Measurements from ENCODE around the gene MN1. TPM values are rescaled to one million over a fixed set of nuclear protein-coding genes. Genes with fewer than 3 reads are reported as not detected.
A peak's percentile ranks its signal among the peaks of the same experiment; 100 is the strongest.

Gene MN1
- total and polyA plus RNA-seq, 7 experiments from 2014 or later = 0.16 to 3.8 (median 0.38) TPM; not detected in 2

GRCh38 chr22:27732391-27732790, 69.2 kb downstream of the MN1 start:
- H3K27me3 Mint-ChIP-seq = peaks cover 0 to 27% (median 3%) of the 10 kb centered on the region in 5 donors
- H3K27ac Mint-ChIP-seq = no peak overlapping the region
- no peak for ATAC-seq
- H3K9me3 Mint-ChIP-seq = peaks cover 0 to 8% (median under 1%) of the 10 kb centered on the region in 11 donors
- H3K9me3 ChIP-seq (ENCODE audit: control insufficient read depth in 2 of 3, low read length in 3 of 3) = no peaks in the 10 kb centered on the region
- no peak overlapping the region for H3K27ac ChIP-seq (ENCODE audit: low read depth, low read length)
- peaks cover 0 to 4% (median 0%) of the 10 kb centered on the region in 7 donors for H3K4me1 Mint-ChIP-seq
- H3K36me3 Mint-ChIP-seq = no peaks in the 10 kb centered on the region
- no peaks in the 10 kb centered on the region for H3K4me1 ChIP-seq (ENCODE audit: control insufficient read depth in 2 of 2, insufficient read depth in 2 of 2, low read length in 2 of 2)
- H3K36me3 ChIP-seq (ENCODE audit: control insufficient read depth in 2 of 3, insufficient read depth in 3 of 3, low read length in 3 of 3) = no peaks in the 10 kb centered on the region
- ChIA-PET CTCF (no interaction called here), POLR2A (no interaction called here)
- intact Hi-C loops (cut with micrococcal nuclease) = no loop called here
- H3K4me3 ChIP-seq (ENCODE audit: low read length) = no peak overlapping the region
- H3K4me3 Mint-ChIP-seq = no peak overlapping the region
- no peak for DNase-seq
- no peaks in the 10 kb centered on the region for H3K27me3 ChIP-seq (ENCODE audit: control insufficient read depth in 2 of 2, insufficient read depth in 2 of 2, low read length in 2 of 2)

GRCh38 chr22:27731621-27732020, 69.9 kb downstream of the MN1 start:
- Histone ChIP-seq H3K4me1 (ENCODE audit: control insufficient read depth in 2 of 2, insufficient read depth in 2 of 2, low read length in 2 of 2) (no peaks in the 10 kb centered on the region), H3K27me3 (ENCODE audit: control insufficient read depth in 2 of 2, insufficient read depth in 2 of 2, low read length in 2 of 2) (no peaks in the 10 kb centered on the region), H3K27ac (ENCODE audit: low read depth, low read length) (no peak overlapping the region), H3K9me3 (ENCODE audit: control insufficient read depth in 2 of 3, low read length in 3 of 3) (no peaks in the 10 kb centered on the region), H3K36me3 (ENCODE audit: control insufficient read depth in 2 of 3, insufficient read depth in 3 of 3, low read length in 3 of 3) (no peaks in the 10 kb centered on the region), H3K4me3 (ENCODE audit: low read length) (no peak overlapping the region)
- Mint-ChIP-seq H3K27me3 (peaks cover 0 to 29% (median 6%) of the 10 kb centered on the region in 5 donors), H3K27ac (no peak overlapping the region), H3K36me3 (no peaks in the 10 kb centered on the region), H3K4me3 (no peak overlapping the region), H3K9me3 (peaks cover 0 to 4% (median 0%) of the 10 kb centered on the region in 11 donors), H3K4me1 (peaks cover 0 to 4% (median 0%) of the 10 kb centered on the region in 7 donors)
- POLR2A ChIA-PET = no interaction called here
- no peak for ATAC-seq
- no peak for DNase-seq
- CTCF ChIA-PET = no interaction called here
- intact Hi-C loops (cut with micrococcal nuclease) = no loop called here

- CTCF ChIA-PET = no interaction called here
- H3K9me3 ChIP-seq (ENCODE audit: control insufficient read depth in 2 of 3, low read length in 3 of 3) = no peaks in the 10 kb centered on the region
- intact Hi-C loops (cut with micrococcal nuclease) = no loop called here
- no peaks in the 10 kb centered on the region for H3K4me1 ChIP-seq (ENCODE audit: control insufficient read depth in 2 of 2, insufficient read depth in 2 of 2, low read length in 2 of 2)
- no peak for ATAC-seq
- peaks cover 0 to 4% (median 0%) of the 10 kb centered on the region in 7 donors for H3K4me1 Mint-ChIP-seq
- H3K27me3 ChIP-seq (ENCODE audit: control insufficient read depth in 2 of 2, insufficient read depth in 2 of 2, low read length in 2 of 2) = no peaks in the 10 kb centered on the region
- H3K27me3 Mint-ChIP-seq = peaks cover 0 to 31% (median 8%) of the 10 kb centered on the region in 5 donors
- no peak overlapping the region for H3K4me3 Mint-ChIP-seq
- no peaks in the 10 kb centered on the region for H3K36me3 ChIP-seq (ENCODE audit: control insufficient read depth in 2 of 3, insufficient read depth in 3 of 3, low read length in 3 of 3)
- DNase-seq = no peak
- POLR2A ChIA-PET = no interaction called here
- H3K4me3 ChIP-seq (ENCODE audit: low read length) = no peak overlapping the region
- H3K36me3 Mint-ChIP-seq = no peaks in the 10 kb centered on the region
- H3K9me3 Mint-ChIP-seq = peaks cover 0 to 1% (median 0%) of the 10 kb centered on the region in 11 donors
- no peak overlapping the region for H3K27ac Mint-ChIP-seq
- no peak overlapping the region for H3K27ac ChIP-seq (ENCODE audit: low read depth, low read length)
Observed at GRCh38 chr22:27730641-27731433, 70.7 kb downstream of the MN1 start.

GRCh38 chr22:27729246-27729645, 72.3 kb downstream of the MN1 start:
- Histone ChIP-seq H3K36me3 (ENCODE audit: control insufficient read depth in 2 of 3, insufficient read depth in 3 of 3, low read length in 3 of 3) (no peaks in the 10 kb centered on the region), H3K9me3 (ENCODE audit: control insufficient read depth in 2 of 3, low read length in 3 of 3) (no peaks in the 10 kb centered on the region), H3K27ac (ENCODE audit: low read depth, low read length) (no peak overlapping the region), H3K4me1 (ENCODE audit: control insufficient read depth in 2 of 2, insufficient read depth in 2 of 2, low read length in 2 of 2) (no peaks in the 10 kb centered on the region), H3K27me3 (ENCODE audit: control insufficient read depth in 2 of 2, insufficient read depth in 2 of 2, low read length in 2 of 2) (no peaks in the 10 kb centered on the region), H3K4me3 (ENCODE audit: low read length) (no peak overlapping the region)
- ATAC-seq = no peak
- H3K36me3 Mint-ChIP-seq = no peaks in the 10 kb centered on the region
- H3K4me3 Mint-ChIP-seq = no peak overlapping the region
- H3K27me3 Mint-ChIP-seq = peaks cover 0 to 37% (median 8%) of the 10 kb centered on the region in 5 donors
- POLR2A ChIA-PET = no interaction called here
- peaks cover 0 to 4% (median 0%) of the 10 kb centered on the region in 7 donors for H3K4me1 Mint-ChIP-seq
- CTCF ChIA-PET = no interaction called here
- H3K27ac Mint-ChIP-seq = no peak overlapping the region
- DNase-seq = no peak
- intact Hi-C loops (cut with micrococcal nuclease) = no loop called here
- peaks cover 0 to 6% (median 0%) of the 10 kb centered on the region in 11 donors for H3K9me3 Mint-ChIP-seq

GRCh38 chr22:27727673-27728451, 73.7 kb downstream of the MN1 start:
- ATAC-seq = no peak
- DNase-seq = no peak
- H3K27me3 ChIP-seq (ENCODE audit: control insufficient read depth in 2 of 2, insufficient read depth in 2 of 2, low read length in 2 of 2) = no peaks in the 10 kb centered on the region
- Mint-ChIP-seq H3K9me3 (peaks cover 0 to 10% (median 0%) of the 10 kb centered on the region in 11 donors), H3K4me1 (peaks cover 0 to 4% (median 0%) of the 10 kb centered on the region in 7 donors), H3K36me3 (no peaks in the 10 kb centered on the region), H3K27ac (no peak overlapping the region), H3K4me3 (no peak overlapping the region), H3K27me3 (peaks cover 0 to 47% (median 11%) of the 10 kb centered on the region in 5 donors)
- intact Hi-C loops (cut with micrococcal nuclease) = no loop called here
- no peaks in the 10 kb centered on the region for H3K36me3 ChIP-seq (ENCODE audit: control insufficient read depth in 2 of 3, insufficient read depth in 3 of 3, low read length in 3 of 3)
- ChIA-PET CTCF (no interaction called here), POLR2A (no interaction called here)
- no peak overlapping the region for H3K27ac ChIP-seq (ENCODE audit: low read depth, low read length)
- H3K9me3 ChIP-seq (ENCODE audit: control insufficient read depth in 2 of 3, low read length in 3 of 3) = no peaks in the 10 kb centered on the region
- H3K4me3 ChIP-seq (ENCODE audit: low read length) = no peak overlapping the region
- no peaks in the 10 kb centered on the region for H3K4me1 ChIP-seq (ENCODE audit: control insufficient read depth in 2 of 2, insufficient read depth in 2 of 2, low read length in 2 of 2)

GRCh38 chr22:27726686-27727449, 74.7 kb downstream of the MN1 start:
- peaks cover 0 to 47% (median 11%) of the 10 kb centered on the region in 5 donors for H3K27me3 Mint-ChIP-seq
- no peaks in the 10 kb centered on the region for H3K36me3 ChIP-seq (ENCODE audit: control insufficient read depth in 2 of 3, insufficient read depth in 3 of 3, low read length in 3 of 3)
- H3K4me1 ChIP-seq (ENCODE audit: control insufficient read depth in 2 of 2, insufficient read depth in 2 of 2, low read length in 2 of 2) = no peaks in the 10 kb centered on the region
- DNase-seq (no peak), ATAC-seq (peak; percentile 87)
- H3K27ac ChIP-seq (ENCODE audit: low read depth, low read length) = no peak overlapping the region
- H3K4me3 ChIP-seq (ENCODE audit: low read length) = no peak overlapping the region
- peaks cover 0 to 4% (median 0%) of the 10 kb centered on the region in 7 donors for H3K4me1 Mint-ChIP-seq
- no peaks in the 10 kb centered on the region for H3K27me3 ChIP-seq (ENCODE audit: control insufficient read depth in 2 of 2, insufficient read depth in 2 of 2, low read length in 2 of 2)
- peaks cover 0 to 10% (median 0%) of the 10 kb centered on the region in 11 donors for H3K9me3 Mint-ChIP-seq
- H3K36me3 Mint-ChIP-seq = no peaks in the 10 kb centered on the region
- CTCF ChIA-PET = no interaction called here
- POLR2A ChIA-PET = no interaction called here
- intact Hi-C loops (cut with micrococcal nuclease) = no loop called here
- no peaks in the 10 kb centered on the region for H3K9me3 ChIP-seq (ENCODE audit: control insufficient read depth in 2 of 3, low read length in 3 of 3)
- no peak overlapping the region for H3K4me3 Mint-ChIP-seq
- H3K27ac Mint-ChIP-seq = no peak overlapping the region

All from naive thymus-derived CD4-positive, alpha-beta T cell (primary cell).